ENCODE measurements around the gene RASSF10. TPM values are rescaled to one million over a fixed set of nuclear protein-coding genes. Genes with fewer than 3 reads are reported as not detected.
"Not testable (repeated sequence)": the region's sequence is repeated elsewhere in the genome, so short reads cannot be mapped to it uniquely, and the experiment has no call there.

The RASSF10 gene
- total RNA-seq, 6 donors from 2014 or later, result 2.0 to 9.6 (median 4.7) TPM

DNA sequence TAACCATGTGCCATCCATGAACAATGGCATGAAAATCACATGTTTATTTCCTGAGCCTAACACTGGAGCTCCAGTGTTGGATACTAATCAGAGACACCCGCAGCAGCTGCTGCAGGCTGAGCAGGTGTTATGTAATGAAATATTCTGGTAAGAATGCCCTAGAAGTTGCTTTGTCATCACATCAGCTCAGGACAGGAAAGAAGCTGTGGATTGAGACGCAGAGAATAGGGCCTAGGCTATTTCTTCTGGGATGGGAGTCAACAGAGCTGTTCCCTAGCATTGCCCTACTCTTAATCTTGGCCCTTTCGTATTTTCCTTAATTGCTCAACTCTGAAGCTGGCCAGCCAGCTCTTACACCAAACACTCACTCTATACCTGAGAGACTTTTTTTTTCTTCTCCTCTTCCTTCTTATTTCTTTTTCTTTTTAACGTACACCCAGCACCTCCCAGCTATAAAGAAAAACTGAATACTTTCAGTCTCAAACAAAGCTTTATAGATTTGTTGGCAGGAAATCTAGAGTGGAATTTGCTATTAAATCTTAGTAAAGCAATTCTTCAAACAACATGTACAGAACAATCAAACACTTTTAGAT is 31.9 kb downstream of the RASSF10 start:
- H3K27me3 ChIP-seq, result no peaks in the 10 kb centered on the region
- WGBS, 2 donors, result 40 to 47% methylated on average over 4 of the region's 4 CpGs
- DNase-seq (no peak), ATAC-seq (ENCODE audit: low FRiP score in 2 of 2) (no peak)
- TF ChIP-seq, protein P1, sequence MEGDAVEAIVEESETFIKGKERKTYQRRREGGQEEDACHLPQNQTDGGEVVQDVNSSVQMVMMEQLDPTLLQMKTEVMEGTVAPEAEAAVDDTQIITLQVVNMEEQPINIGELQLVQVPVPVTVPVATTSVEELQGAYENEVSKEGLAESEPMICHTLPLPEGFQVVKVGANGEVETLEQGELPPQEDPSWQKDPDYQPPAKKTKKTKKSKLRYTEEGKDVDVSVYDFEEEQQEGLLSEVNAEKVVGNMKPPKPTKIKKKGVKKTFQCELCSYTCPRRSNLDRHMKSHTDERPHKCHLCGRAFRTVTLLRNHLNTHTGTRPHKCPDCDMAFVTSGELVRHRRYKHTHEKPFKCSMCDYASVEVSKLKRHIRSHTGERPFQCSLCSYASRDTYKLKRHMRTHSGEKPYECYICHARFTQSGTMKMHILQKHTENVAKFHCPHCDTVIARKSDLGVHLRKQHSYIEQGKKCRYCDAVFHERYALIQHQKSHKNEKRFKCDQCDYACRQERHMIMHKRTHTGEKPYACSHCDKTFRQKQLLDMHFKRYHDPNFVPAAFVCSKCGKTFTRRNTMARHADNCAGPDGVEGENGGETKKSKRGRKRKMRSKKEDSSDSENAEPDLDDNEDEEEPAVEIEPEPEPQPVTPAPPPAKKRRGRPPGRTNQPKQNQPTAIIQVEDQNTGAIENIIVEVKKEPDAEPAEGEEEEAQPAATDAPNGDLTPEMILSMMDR (IDR thresholded peaks at IDR 0.05), result no peak
- no peak for TF ChIP-seq POLR2AphosphoS5 (IDR thresholded peaks at IDR 0.05)
- no peak for TF ChIP-seq EP300 (IDR thresholded peaks at IDR 0.05)
- no peak for TF ChIP-seq POLR2A (IDR thresholded peaks at IDR 0.05)
- H3K9me3 ChIP-seq, result no peaks in the 10 kb centered on the region
- no peak overlapping the region for H3K27ac ChIP-seq
- H3K4me3 ChIP-seq, result no peak overlapping the region
- H3K36me3 ChIP-seq, result no peaks in the 10 kb centered on the region
- H3K4me1 ChIP-seq, result peaks cover 0 to 8% (median 3%) of the 10 kb centered on the region in 4 donors

GRCh38 chr11:13042873-13043342 is 33.8 kb downstream of the RASSF10 start:
- WGBS, 2 donors, result 63 to 74% methylated on average over 5 of the region's 5 CpGs

GRCh38 chr11:13043912-13044628 is 35.0 kb downstream of the RASSF10 start:
- no peak for TF ChIP-seq POLR2AphosphoS5 (IDR thresholded peaks at IDR 0.05)
- Histone ChIP-seq H3K36me3 (no peaks in the 10 kb centered on the region), H3K4me3 (no peak overlapping the region), H3K27me3 (no peaks in the 10 kb centered on the region), H3K27ac (no peak overlapping the region), H3K4me1 (peaks cover 0 to 8% (median 3%) of the 10 kb centered on the region in 4 donors), H3K9me3 (no peaks in the 10 kb centered on the region)
- ATAC-seq (ENCODE audit: low FRiP score in 2 of 2) (no peak), DNase-seq (no peak)
- WGBS, 2 donors, result 65 to 76% methylated on average over 4 of the region's 4 CpGs

More at GRCh38 chr11:13042873-13043342, 33.8 kb downstream of the RASSF10 start:
- ATAC-seq (ENCODE audit: low FRiP score in 2 of 2), result peak in 1 of 2 donors; percentile 27
- H3K4me1 ChIP-seq, result peaks cover 0 to 8% (median 3%) of the 10 kb centered on the region in 4 donors
- no peaks in the 10 kb centered on the region for H3K9me3 ChIP-seq
- TF ChIP-seq POLR2A (IDR thresholded peaks at IDR 0.05), result no peak
- TF ChIP-seq, protein P1 (IDR thresholded peaks at IDR 0.05), result no peak
- no peak for TF ChIP-seq EP300 (IDR thresholded peaks at IDR 0.05)
- no peak for TF ChIP-seq POLR2AphosphoS5 (IDR thresholded peaks at IDR 0.05)
- no peak for DNase-seq
- no peak overlapping the region for H3K4me3 ChIP-seq
- H3K36me3 ChIP-seq, result no peaks in the 10 kb centered on the region
- H3K27ac ChIP-seq, result no peak overlapping the region
- no peaks in the 10 kb centered on the region for H3K27me3 ChIP-seq

GRCh38 chr11:13045089-13045488 is 36.0 kb downstream of the RASSF10 start:
- ATAC-seq (ENCODE audit: low FRiP score in 2 of 2); H3K27ac ChIP-seq; H3K4me1 ChIP-seq; H3K27me3 ChIP-seq; H3K36me3 ChIP-seq; H3K4me3 ChIP-seq; DNase-seq; H3K9me3 ChIP-seq: not testable (repeated sequence)
- WGBS, 2 donors, result 91 to 97% methylated on average over 8 of the region's 8 CpGs

- 72 to 74% methylated on average over 5 of the region's 5 CpGs for WGBS, 2 donors
- H3K27me3 ChIP-seq, result no peaks in the 10 kb centered on the region
- TF ChIP-seq, protein P1 (IDR thresholded peaks at IDR 0.05), result no peak
- TF ChIP-seq POLR2AphosphoS5 (IDR thresholded peaks at IDR 0.05) (no peak), EP300 (IDR thresholded peaks at IDR 0.05) (no peak), POLR2A (IDR thresholded peaks at IDR 0.05) (no peak)
- H3K27ac ChIP-seq, result no peak overlapping the region
- DNase-seq, result no peak
- H3K9me3 ChIP-seq, result no peaks in the 10 kb centered on the region
- ATAC-seq (ENCODE audit: low FRiP score in 2 of 2), result no peak
- no peaks in the 10 kb centered on the region for H3K36me3 ChIP-seq
- H3K4me3 ChIP-seq, result no peak overlapping the region
- peaks cover 0 to 8% (median 3%) of the 10 kb centered on the region in 4 donors for H3K4me1 ChIP-seq
These were observed 36.6 kb downstream of the RASSF10 start for GRCh38 chr11:13045734-13046133.

Measured in upper lobe of left lung (tissue), 6 donors.